Measurements from ENCODE around the gene HBQ1.
"Not testable (repeated sequence)": the region's sequence is repeated elsewhere in the genome, so short reads cannot be mapped to it uniquely, and the experiment has no call there.

DNA sequence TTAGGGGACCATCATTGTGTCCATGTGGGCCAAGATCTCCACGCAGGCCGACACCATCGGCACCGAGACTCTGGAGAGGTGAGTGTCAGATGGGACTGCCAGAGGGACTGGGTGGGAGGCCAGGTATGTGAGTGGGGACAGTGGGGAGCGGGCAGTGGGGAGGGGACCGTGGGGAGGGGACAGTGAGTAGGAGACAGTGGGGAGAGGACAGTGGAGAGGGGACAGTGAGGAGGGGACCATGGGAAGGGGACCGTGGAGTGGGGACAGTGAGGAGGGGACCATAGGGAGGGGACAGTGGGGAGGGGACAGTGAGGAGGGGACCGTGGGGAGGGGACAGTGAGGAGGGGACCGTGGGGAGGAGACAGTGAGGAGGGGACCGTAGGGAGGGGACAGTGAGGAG is 17.1 kb upstream of the HBQ1 start:
- TF ChIP-seq, protein P1, sequence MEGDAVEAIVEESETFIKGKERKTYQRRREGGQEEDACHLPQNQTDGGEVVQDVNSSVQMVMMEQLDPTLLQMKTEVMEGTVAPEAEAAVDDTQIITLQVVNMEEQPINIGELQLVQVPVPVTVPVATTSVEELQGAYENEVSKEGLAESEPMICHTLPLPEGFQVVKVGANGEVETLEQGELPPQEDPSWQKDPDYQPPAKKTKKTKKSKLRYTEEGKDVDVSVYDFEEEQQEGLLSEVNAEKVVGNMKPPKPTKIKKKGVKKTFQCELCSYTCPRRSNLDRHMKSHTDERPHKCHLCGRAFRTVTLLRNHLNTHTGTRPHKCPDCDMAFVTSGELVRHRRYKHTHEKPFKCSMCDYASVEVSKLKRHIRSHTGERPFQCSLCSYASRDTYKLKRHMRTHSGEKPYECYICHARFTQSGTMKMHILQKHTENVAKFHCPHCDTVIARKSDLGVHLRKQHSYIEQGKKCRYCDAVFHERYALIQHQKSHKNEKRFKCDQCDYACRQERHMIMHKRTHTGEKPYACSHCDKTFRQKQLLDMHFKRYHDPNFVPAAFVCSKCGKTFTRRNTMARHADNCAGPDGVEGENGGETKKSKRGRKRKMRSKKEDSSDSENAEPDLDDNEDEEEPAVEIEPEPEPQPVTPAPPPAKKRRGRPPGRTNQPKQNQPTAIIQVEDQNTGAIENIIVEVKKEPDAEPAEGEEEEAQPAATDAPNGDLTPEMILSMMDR (IDR thresholded peaks at IDR 0.05): not testable (repeated sequence)
- TF ChIP-seq POLR2A (IDR thresholded peaks at IDR 0.05; ENCODE audit: low read depth); POLR2AphosphoS5 (IDR thresholded peaks at IDR 0.05); EP300 (IDR thresholded peaks at IDR 0.05): not testable (repeated sequence)

Measured in esophagus muscularis mucosa (tissue), 4 donors.